Measurements from ENCODE around the gene SBNO2. TPM values are rescaled to one million over a fixed set of nuclear protein-coding genes. Genes with fewer than 3 reads are reported as not detected.

Gene SBNO2
- total and polyA plus RNA-seq, 9 of the 15 experiments (the other 6 are each of a cell fraction or from before 2014, with no cell fraction given): 0.01 to 46.2 (median 6.7) TPM

DNA sequence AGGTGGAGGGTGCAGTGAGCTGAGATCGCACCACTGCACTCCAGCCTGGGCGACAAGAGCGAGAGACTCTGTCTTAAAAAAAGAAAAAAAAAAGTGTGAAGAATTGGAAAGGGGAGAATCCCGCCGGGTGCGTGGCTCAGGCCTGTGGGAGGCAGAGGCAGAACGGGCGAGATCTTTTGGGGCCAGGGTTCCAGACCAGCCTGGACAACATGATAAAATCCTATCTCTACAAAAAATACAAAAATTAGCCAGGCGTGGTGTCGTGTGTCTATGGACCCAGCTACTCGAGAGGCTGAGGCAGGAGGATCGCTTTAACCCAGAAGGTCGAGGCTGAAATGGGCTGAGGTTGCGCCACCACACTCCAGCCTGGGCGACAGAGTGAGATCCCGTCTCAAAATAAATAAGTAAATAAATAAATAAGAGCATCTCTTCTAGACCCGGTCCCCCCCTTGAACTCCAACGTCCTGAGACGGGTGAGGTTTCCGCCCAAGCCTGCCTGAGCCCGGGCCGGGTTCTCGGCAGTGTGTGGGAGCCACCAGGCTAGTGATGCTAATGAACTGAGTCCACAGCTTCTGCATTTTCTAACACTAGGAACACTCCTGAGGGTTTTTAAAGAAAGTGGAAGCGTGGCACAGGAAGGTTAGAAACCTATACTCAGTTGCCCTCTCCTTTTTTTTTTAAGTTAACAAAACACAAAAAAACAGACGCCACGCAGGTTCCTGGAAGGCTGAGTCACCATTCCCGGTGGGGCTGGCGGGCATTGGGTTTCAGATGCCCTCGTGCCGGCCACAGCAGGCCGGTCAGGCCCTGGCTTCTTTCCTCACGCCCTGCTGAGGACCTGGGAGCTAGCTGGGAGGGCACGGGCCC, 48.2 kb downstream of the SBNO2 start (continued):
- no peak for TF ChIP-seq YY1 (IDR thresholded peaks at IDR 0.05; ENCODE audit: borderline replicate concordance in 1 of 3, control insufficient read depth in 1 of 3, extremely low read depth in 1 of 3, insufficient read depth in 3 of 3, insufficient read length in 1 of 3, insufficient replicate concordance in 2 of 3, low read depth in 1 of 3, low read length in 2 of 3)
- peak; percentile 34; the same call in 1 of the 2 replicates for TF ChIP-seq CC2D1A (IDR thresholded peaks at IDR 0.05)
- no peak for TF ChIP-seq HDGF (IDR thresholded peaks at IDR 0.05)
- no peak for TF ChIP-seq PML (IDR thresholded peaks at IDR 0.05; ENCODE audit: low read length)
- TF ChIP-seq TEAD4 (IDR thresholded peaks at IDR 0.05; ENCODE audit: low read length): 0 out of 2 replicates have a peak, but pooled peaks have one; percentile 26
- no peak for TF ChIP-seq TEAD4 (CRISPR knock-in tag; IDR thresholded peaks at IDR 0.05; ENCODE audit: borderline replicate concordance)
- no peak for TF ChIP-seq NFRKB (IDR thresholded peaks at IDR 0.05; ENCODE audit: low read depth)
- peak; percentile 41; the same call in 1 of the 2 replicates for TF ChIP-seq DPF2 (IDR thresholded peaks at IDR 0.05)
- no peak for TF ChIP-seq SNIP1 (IDR thresholded peaks at IDR 0.05; ENCODE audit: low read depth)
- no peak for TF ChIP-seq SMARCC2 (IDR thresholded peaks at IDR 0.05; ENCODE audit: low read depth)
- TF ChIP-seq, protein P1, sequence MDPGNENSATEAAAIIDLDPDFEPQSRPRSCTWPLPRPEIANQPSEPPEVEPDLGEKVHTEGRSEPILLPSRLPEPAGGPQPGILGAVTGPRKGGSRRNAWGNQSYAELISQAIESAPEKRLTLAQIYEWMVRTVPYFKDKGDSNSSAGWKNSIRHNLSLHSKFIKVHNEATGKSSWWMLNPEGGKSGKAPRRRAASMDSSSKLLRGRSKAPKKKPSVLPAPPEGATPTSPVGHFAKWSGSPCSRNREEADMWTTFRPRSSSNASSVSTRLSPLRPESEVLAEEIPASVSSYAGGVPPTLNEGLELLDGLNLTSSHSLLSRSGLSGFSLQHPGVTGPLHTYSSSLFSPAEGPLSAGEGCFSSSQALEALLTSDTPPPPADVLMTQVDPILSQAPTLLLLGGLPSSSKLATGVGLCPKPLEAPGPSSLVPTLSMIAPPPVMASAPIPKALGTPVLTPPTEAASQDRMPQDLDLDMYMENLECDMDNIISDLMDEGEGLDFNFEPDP (CRISPR knock-in tag; IDR thresholded peaks at IDR 0.05): no peak
- no peak for TF ChIP-seq TCFL5 (CRISPR knock-in tag; conservative IDR thresholded peaks at IDR 0.05)
- peak; percentile 18; the same call in 1 of the 2 replicates for TF ChIP-seq NFIC (IDR thresholded peaks at IDR 0.05)
- TF ChIP-seq ZNF121 (CRISPR knock-in tag; conservative IDR thresholded peaks at IDR 0.05): peak; percentile 75; the same call in 1 of the 2 replicates
- no peak for TF ChIP-seq PHB (CRISPR knock-in tag; IDR thresholded peaks at IDR 0.05)
- no peak for TF ChIP-seq ZNF311 (CRISPR knock-in tag; IDR thresholded peaks at IDR 0.05)
- TF ChIP-seq, protein P2, sequence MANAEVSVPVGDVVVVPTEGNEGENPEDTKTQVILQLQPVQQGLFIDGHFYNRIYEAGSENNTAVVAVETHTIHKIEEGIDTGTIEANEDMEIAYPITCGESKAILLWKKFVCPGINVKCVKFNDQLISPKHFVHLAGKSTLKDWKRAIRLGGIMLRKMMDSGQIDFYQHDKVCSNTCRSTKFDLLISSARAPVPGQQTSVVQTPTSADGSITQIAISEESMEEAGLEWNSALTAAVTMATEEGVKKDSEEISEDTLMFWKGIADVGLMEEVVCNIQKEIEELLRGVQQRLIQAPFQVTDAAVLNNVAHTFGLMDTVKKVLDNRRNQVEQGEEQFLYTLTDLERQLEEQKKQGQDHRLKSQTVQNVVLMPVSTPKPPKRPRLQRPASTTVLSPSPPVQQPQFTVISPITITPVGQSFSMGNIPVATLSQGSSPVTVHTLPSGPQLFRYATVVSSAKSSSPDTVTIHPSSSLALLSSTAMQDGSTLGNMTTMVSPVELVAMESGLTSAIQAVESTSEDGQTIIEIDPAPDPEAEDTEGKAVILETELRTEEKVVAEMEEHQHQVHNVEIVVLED (CRISPR knock-in tag; IDR thresholded peaks at IDR 0.05): no peak
- no peak for TF ChIP-seq KAT2B (IDR thresholded peaks at IDR 0.05; ENCODE audit: low read depth, low read length)
- peak; percentile 69; the same call in 1 of the 2 replicates for TF ChIP-seq TAL1 (IDR thresholded peaks at IDR 0.05)
- no peak for TF ChIP-seq HDAC1 (IDR thresholded peaks at IDR 0.05)
- TF ChIP-seq, protein P3, sequence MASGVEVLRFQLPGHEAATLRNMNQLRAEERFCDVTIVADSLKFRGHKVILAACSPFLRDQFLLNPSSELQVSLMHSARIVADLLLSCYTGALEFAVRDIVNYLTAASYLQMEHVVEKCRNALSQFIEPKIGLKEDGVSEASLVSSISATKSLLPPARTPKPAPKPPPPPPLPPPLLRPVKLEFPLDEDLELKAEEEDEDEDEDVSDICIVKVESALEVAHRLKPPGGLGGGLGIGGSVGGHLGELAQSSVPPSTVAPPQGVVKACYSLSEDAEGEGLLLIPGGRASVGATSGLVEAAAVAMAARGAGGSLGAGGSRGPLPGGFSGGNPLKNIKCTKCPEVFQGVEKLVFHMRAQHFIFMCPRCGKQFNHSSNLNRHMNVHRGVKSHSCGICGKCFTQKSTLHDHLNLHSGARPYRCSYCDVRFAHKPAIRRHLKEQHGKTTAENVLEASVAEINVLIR (CRISPR knock-in tag; IDR thresholded peaks at IDR 0.05): no peak
- no peak for TF ChIP-seq PTTG1 (tag; IDR thresholded peaks at IDR 0.05; ENCODE audit: low read depth)
- TF ChIP-seq, protein P4, sequence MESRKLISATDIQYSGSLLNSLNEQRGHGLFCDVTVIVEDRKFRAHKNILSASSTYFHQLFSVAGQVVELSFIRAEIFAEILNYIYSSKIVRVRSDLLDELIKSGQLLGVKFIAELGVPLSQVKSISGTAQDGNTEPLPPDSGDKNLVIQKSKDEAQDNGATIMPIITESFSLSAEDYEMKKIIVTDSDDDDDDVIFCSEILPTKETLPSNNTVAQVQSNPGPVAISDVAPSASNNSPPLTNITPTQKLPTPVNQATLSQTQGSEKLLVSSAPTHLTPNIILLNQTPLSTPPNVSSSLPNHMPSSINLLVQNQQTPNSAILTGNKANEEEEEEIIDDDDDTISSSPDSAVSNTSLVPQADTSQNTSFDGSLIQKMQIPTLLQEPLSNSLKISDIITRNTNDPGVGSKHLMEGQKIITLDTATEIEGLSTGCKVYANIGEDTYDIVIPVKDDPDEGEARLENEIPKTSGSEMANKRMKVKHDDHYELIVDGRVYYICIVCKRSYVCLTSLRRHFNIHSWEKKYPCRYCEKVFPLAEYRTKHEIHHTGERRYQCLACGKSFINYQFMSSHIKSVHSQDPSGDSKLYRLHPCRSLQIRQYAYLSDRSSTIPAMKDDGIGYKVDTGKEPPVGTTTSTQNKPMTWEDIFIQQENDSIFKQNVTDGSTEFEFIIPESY (CRISPR knock-in tag; IDR thresholded peaks at IDR 0.05): peak; percentile 63
- no peak for TF ChIP-seq COPS2 (conservative IDR thresholded peaks at IDR 0.05)
